Stomach smooth muscle (tissue), 2 donors: Measurements from ENCODE around the gene ANXA2.
A peak's percentile ranks its signal among the peaks of the same experiment; 100 is the strongest.

Experiments
- H3K27ac ChIP-seq: one replicate; pipeline ENCODE4 v1.7.0; 2013; ENCODE audit warnings: mild to moderate bottlenecking, low read length, inconsistent platforms
- H3K27me3 ChIP-seq, 2 donors: one replicate each; pipeline ENCODE4 v1.7.0; 2013; ENCODE audit warnings: low read length in 2 of 2; ENCODE audit not compliant: insufficient read depth in 2 of 2, control insufficient read depth in 1 of 2
- H3K36me3 ChIP-seq, 2 donors: one replicate each; pipeline ENCODE4 v1.7.0; 2013; ENCODE audit warnings: low read length in 2 of 2; ENCODE audit not compliant: control insufficient read depth in 2 of 2, insufficient read depth in 2 of 2
- H3K4me1 ChIP-seq: one replicate; pipeline ENCODE4 v1.7.0; 2013; ENCODE audit warnings: low read length; ENCODE audit not compliant: control insufficient read depth, insufficient read depth
- H3K4me3 ChIP-seq, 2 donors: one replicate each; pipeline ENCODE4 v1.7.0; 2013; ENCODE audit warnings: low read length in 2 of 2
- H3K9ac ChIP-seq, 2 donors: one replicate each; pipeline ENCODE4 v1.7.0; 2013; ENCODE audit warnings: low read length in 2 of 2, mild to moderate bottlenecking in 1 of 2
- H3K9me3 ChIP-seq, 2 donors: one replicate each; pipeline ENCODE4 v1.7.0; 2013; ENCODE audit warnings: low read length in 2 of 2; ENCODE audit not compliant: control insufficient read depth in 2 of 2
- donor health status: healthy.
- donor health status: Pancreatic carcinoma.

The ANXA2 gene

GRCh38 chr15:60397772-60398445 is at the start of gene ANXA2:
Gene ANXA2 (minus strand): TSS chr15:60397986. CDS start chr15:60386075, 11,911 bp downstream.
- Histone ChIP-seq H3K9ac (peak within 1 kb of the TSS; percentile 84 to 94), H3K27me3 (no peaks in the 10 kb centered on the region), H3K36me3 (peaks cover 6 to 8% of the 10 kb centered on the region in 2 donors), H3K4me1 (peaks cover 51% of the 10 kb centered on the region), H3K9me3 (no peaks in the 10 kb centered on the region), H3K27ac (peak within 1 kb of the TSS; percentile 84), H3K4me3 (peak within 1 kb of the TSS; percentile 90 to 95)

GRCh38 chr15:60444289-60444912 is 46.6 kb upstream of the ANXA2 start:
- H3K9me3 ChIP-seq, result no peaks in the 10 kb centered on the region
- no peaks in the 10 kb centered on the region for H3K4me1 ChIP-seq
- H3K9ac ChIP-seq, result no peak overlapping the region
- peaks cover 0 to 3% of the 10 kb centered on the region in 2 donors for H3K36me3 ChIP-seq
- no peak overlapping the region for H3K4me3 ChIP-seq
- H3K27me3 ChIP-seq, result no peaks in the 10 kb centered on the region
- H3K27ac ChIP-seq, result no peak overlapping the region

GRCh38 chr15:60442763-60443162 is 45.0 kb upstream of the ANXA2 start:
- H3K36me3 ChIP-seq, result peaks cover 0 to 5% of the 10 kb centered on the region in 2 donors
- H3K27me3 ChIP-seq, result no peaks in the 10 kb centered on the region
- no peaks in the 10 kb centered on the region for H3K9me3 ChIP-seq
- no peak overlapping the region for H3K9ac ChIP-seq
- H3K4me1 ChIP-seq, result no peaks in the 10 kb centered on the region
- H3K27ac ChIP-seq, result no peak overlapping the region
- H3K4me3 ChIP-seq, result no peak overlapping the region

GRCh38 chr15:60442031-60442650 is 44.4 kb upstream of the ANXA2 start:
- H3K4me1 ChIP-seq, result no peaks in the 10 kb centered on the region
- no peaks in the 10 kb centered on the region for H3K9me3 ChIP-seq
- H3K27me3 ChIP-seq, result no peaks in the 10 kb centered on the region
- no peak overlapping the region for H3K27ac ChIP-seq
- H3K9ac ChIP-seq, result no peak overlapping the region
- no peak overlapping the region for H3K4me3 ChIP-seq
- H3K36me3 ChIP-seq, result peaks cover 0 to 5% of the 10 kb centered on the region in 2 donors

- peaks cover 0 to 5% of the 10 kb centered on the region in 2 donors for H3K36me3 ChIP-seq
- no peaks in the 10 kb centered on the region for H3K27me3 ChIP-seq
- H3K27ac ChIP-seq, result no peak overlapping the region
- H3K4me1 ChIP-seq, result no peaks in the 10 kb centered on the region
- no peaks in the 10 kb centered on the region for H3K9me3 ChIP-seq
- H3K4me3 ChIP-seq, result no peak overlapping the region
- H3K9ac ChIP-seq, result no peak overlapping the region
Measured at GRCh38 chr15:60441331-60441730, 43.5 kb upstream of the ANXA2 start.

GRCh38 chr15:60438646-60439045 is 40.9 kb upstream of the ANXA2 start:
- Histone ChIP-seq H3K9me3 (no peaks in the 10 kb centered on the region), H3K4me3 (no peak overlapping the region), H3K9ac (no peak overlapping the region), H3K27ac (no peak overlapping the region), H3K4me1 (no peaks in the 10 kb centered on the region), H3K27me3 (no peaks in the 10 kb centered on the region), H3K36me3 (peaks cover 3 to 10% of the 10 kb centered on the region in 2 donors)

GRCh38 chr15:60428935-60429334 is 31.1 kb upstream of the ANXA2 start:
- no peaks in the 10 kb centered on the region for H3K27me3 ChIP-seq
- H3K36me3 ChIP-seq, result peaks cover 3 to 7% of the 10 kb centered on the region in 2 donors
- no peak overlapping the region for H3K4me3 ChIP-seq
- no peaks in the 10 kb centered on the region for H3K9me3 ChIP-seq
- no peaks in the 10 kb centered on the region for H3K4me1 ChIP-seq
- no peak overlapping the region for H3K9ac ChIP-seq
- no peak overlapping the region for H3K27ac ChIP-seq

- H3K4me3 ChIP-seq, result no peak overlapping the region
- H3K27me3 ChIP-seq, result no peaks in the 10 kb centered on the region
- no peaks in the 10 kb centered on the region for H3K4me1 ChIP-seq
- no peak overlapping the region for H3K9ac ChIP-seq
- H3K27ac ChIP-seq, result no peak overlapping the region
- H3K36me3 ChIP-seq, result peaks cover 3 to 7% of the 10 kb centered on the region in 2 donors
- H3K9me3 ChIP-seq, result no peaks in the 10 kb centered on the region
Measured at GRCh38 chr15:60426870-60427508, 29.2 kb upstream of the ANXA2 start.

- Histone ChIP-seq H3K27me3 (no peaks in the 10 kb centered on the region), H3K4me3 (no peak overlapping the region), H3K27ac (no peak overlapping the region), H3K36me3 (peaks cover 0 to 4% of the 10 kb centered on the region in 2 donors), H3K4me1 (no peaks in the 10 kb centered on the region), H3K9ac (no peak overlapping the region), H3K9me3 (no peaks in the 10 kb centered on the region)
Measured at GRCh38 chr15:60425461-60425860, 27.7 kb upstream of the ANXA2 start.

GRCh38 chr15:60424006-60424405 is 26.2 kb upstream of the ANXA2 start:
- no peaks in the 10 kb centered on the region for H3K36me3 ChIP-seq
- no peak overlapping the region for H3K9ac ChIP-seq
- no peak overlapping the region for H3K27ac ChIP-seq
- H3K27me3 ChIP-seq, result no peaks in the 10 kb centered on the region
- no peaks in the 10 kb centered on the region for H3K9me3 ChIP-seq
- H3K4me1 ChIP-seq, result no peaks in the 10 kb centered on the region
- no peak overlapping the region for H3K4me3 ChIP-seq
